Measurements from ENCODE around the gene CDKN1C. TPM values are rescaled to one million over a fixed set of nuclear protein-coding genes. Genes with fewer than 3 reads are reported as not detected.

Gene CDKN1C
- polyA plus RNA-seq, 3 donors: 79.2 to 119 (median 110) TPM

DNA sequence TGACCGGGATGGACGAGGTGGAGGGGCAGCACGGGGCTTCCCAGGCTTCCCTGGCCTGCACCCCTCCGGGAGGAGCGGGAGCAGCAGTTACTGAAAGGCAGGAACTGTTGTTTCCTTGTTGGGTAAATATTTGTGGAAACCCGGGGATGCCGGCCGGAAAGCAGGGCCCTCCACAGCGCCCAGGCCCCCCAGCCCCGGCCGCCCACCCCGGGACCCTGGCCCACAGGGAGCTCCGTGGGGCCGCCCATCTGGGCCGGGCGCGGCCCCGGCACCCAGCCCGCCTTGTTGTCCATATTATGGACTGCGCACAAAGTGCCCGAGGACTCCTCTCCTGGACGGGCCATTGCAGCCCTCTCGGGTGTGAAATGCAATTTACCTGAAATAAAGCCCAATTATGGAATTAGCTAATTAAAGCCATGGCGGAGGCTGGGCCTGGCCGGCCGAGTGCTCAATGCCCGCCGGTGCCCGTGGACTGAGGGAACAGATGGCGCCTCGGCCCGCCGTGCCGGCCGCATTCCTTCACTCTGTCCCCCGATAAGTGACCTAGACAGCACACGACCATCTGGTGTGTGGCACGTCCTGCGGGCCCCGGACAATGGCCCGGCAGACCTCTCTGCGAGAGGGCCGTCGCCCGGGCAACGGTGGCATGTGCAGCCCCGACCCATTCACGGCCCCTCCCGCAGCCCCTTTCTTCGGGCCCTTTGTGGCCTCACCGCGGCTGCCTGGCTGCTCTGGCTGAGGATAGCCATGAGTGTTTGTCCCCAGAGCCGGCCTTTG lies 35.4 kb downstream of the CDKN1C start:
- no peak for DNase-seq (ENCODE audit: low read depth in 3 of 3, low spot score in 2 of 3)

DNA sequence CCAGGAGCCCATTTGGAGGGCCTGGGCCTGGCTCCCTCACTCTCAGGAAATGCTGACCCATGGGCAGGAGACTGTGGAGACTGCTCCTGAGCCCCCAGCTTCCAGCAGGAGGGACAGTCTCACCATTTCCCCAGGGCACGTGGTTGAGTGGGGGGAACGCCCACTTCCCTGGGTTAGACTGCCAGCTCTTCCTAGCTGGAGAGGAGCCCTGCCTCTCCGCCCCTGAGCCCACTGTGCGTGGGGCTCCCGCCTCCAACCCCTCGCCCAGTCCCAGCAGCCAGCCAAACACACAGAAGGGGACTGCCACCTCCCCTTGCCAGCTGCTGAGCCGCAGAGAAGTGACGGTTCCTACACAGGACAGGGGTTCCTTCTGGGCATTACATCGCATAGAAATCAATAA lies 37.1 kb downstream of the CDKN1C start:
- DNase-seq (ENCODE audit: low read depth in 3 of 3, low spot score in 2 of 3): no peak

DNA sequence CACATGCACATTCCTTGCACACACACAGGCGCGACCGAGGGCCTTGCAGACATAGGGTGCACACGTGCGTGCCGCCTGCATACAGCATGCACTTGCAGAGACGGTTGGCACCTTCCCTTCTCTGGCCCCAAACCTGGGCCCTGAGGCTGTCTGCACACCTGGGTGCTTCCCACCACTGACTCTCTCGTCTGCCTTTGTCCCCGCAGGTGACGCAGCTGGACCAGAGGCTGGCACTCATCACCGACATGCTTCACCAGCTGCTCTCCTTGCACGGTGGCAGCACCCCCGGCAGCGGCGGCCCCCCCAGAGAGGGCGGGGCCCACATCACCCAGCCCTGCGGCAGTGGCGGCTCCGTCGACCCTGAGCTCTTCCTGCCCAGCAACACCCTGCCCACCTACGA lies 38.0 kb downstream of the CDKN1C start:
- DNase-seq (ENCODE audit: low read depth in 3 of 3, low spot score in 2 of 3): no peak

DNA sequence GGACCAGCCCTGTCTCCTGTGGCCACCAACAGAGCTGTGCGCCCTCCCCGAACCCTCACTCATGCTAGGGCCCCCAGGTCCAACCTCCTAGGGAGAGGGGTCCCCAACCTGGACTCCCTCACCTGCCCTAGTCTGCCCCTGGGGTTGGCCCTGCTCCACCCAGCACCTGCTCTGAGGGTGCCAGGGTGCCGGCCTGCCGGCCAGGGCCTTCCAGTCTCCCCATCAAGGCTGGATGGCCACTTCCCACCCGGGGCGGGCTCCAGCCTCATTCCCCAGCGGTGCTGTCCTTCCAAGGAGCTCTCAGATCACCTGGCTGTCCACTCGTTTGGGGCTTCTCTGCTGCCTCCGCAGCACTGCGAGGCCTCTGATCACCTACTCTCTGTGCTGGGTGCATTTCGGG lies 39.1 kb downstream of the CDKN1C start:
- DNase-seq (ENCODE audit: low read depth in 3 of 3, low spot score in 2 of 3): no peak

DNA sequence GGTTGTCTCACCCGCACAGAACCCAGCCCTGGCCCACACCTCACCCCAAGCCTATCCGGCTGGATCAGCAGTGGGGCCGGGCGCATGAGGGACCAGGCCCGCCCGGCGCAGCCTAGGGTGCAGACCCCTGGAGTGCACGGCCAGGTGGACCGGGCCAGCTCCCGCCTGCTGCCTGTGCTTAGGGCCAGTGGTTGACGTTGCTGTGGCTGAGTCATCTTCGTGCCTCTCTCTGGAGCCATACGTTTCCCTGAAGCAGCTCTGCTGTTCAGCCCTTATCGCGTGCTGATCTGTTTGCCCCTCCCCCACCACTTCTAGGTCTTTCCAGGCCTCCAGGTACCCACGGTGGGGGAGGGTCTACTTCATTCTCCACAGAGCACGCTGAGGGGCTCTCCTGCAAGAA lies 39.5 kb downstream of the CDKN1C start:
- DNase-seq (ENCODE audit: low read depth in 3 of 3, low spot score in 2 of 3): no peak

DNA sequence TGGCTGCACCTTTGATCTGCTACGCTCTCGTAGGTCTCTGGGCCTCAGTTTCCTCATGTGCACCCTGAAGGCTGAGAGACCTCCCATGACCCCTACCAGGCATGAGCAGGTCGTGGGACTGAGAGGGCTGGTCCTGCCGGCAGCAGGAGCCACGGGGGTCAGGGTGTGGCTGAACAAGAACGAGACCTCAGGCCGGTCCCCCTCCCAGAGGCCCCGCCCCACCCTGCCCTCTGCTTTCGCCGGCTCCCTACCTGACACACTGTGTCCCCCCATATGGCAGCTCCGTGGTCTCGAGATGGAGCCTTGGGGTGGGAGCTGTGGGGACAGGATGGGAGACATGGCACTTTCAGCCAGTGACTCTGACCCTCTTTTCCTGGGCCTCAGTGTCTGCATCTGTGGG lies 40.6 kb downstream of the CDKN1C start:
- DNase-seq (ENCODE audit: low read depth in 3 of 3, low spot score in 2 of 3): no peak

DNA sequence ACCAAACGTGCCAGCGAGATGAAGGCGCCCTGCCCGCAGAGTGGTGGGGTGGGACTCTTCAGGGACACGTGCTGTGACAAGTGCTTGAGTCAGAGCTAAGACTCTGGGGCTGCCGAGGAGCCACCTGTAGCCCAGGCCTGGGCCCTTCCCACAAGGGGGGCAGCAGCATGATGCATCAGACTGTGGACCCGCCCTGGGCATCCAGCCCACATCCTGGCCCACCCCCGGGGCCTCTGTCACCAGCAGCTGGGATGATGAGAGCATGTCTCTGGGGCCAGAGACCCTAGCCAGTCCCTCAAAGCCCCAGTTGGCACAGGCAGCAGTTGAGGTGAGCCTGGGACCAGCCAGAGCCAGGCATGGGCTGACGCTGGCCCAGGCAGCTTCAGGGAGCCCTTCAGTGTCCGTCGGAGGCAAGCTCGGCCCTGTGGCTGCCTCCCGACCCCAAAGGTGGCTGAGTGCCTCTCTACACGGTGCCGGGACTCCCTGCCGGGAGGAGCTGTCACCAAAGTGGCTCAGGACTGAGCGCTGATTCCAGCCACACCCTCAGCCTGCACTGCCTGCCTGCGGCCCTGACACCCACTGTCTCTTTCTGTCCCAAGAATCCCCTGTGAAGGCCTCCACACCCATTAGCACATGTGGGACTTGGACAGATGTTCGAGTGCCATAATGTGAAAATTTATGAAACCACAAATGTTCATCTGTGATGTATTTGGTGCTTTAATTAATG lies 41.3 kb downstream of the CDKN1C start:
- DNase-seq (ENCODE audit: low read depth in 3 of 3, low spot score in 2 of 3): no peak

DNA sequence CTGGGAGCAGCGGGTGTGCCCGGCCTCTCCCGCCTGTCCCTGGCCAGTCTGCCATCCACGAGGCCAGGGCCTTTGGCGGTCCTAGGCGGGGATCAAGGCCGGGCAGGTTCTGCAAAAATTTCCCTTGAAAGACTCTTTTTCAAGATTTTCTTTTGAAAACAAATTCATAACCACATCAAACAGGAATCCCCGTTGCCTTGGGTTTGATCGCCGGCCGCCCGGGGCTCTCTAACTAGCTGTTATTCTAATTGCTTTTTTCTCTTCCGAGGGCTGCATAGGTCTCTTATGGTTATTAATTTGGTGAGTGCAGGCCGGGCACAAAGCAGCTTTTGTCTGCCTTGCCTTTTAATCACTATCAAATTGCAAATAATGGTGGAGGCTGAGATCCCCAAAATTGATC lies 42.0 kb downstream of the CDKN1C start:
- no peak for DNase-seq (ENCODE audit: low read depth in 3 of 3, low spot score in 2 of 3)

DNA sequence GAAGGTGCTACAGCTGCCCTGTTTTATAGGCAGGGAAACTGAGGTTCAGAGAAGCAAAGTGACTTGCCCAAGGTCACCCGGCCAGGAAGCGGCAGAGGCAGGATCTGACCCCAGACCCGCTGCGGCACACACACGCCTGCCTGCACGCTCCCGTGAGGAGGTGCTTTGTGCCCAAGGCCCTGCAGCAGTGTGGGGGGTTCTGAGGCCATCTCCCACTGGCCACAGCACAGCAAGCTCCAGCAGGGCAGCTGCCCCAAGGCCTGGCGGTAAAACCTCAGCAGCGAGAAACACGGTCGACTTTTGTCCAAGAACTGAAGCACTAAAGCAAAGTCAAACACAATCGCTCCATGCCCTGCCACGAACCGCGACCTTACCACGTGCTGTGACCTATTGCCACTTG lies 42.7 kb downstream of the CDKN1C start:
- DNase-seq (ENCODE audit: low read depth in 3 of 3, low spot score in 2 of 3): no peak

DNA sequence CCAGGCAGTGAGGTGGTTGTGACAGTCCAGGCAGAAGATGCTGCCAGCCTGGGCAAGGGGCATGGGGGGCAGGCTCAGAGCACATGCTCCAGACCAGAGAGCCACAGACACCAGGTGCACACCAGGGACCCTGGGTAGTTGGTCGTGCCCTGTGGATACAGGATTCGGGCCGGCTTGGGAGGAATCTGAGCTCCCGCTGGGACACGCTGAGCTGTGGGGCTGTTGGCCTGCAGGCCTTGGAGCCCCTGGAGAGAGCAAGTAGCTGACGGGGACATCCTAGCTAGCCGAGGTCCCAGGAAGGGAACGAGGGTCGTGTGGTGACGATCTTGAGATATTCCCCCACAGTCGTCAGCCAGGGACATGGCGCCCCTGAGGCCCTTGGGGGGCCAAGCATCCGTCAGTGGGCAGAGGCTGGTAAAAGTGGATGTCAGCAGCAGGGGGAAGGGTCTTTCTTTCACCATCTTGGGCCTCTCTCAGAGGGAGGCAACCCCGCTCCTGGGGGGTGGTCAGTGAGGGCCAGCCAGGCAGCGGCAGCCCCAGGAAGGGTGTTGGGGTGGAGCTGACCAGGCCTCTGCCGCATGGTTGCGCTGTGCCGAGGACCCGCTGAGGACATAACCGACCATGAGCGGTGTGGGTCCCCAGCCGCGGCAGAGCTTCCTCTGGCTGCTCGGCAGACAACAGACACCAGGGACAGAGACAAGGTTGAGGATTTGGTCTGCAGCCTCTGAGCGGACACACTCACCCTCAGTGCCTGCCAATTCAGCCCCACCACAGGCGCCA lies 44.0 kb downstream of the CDKN1C start:
- DNase-seq (ENCODE audit: low read depth in 3 of 3, low spot score in 2 of 3): no peak

DNA sequence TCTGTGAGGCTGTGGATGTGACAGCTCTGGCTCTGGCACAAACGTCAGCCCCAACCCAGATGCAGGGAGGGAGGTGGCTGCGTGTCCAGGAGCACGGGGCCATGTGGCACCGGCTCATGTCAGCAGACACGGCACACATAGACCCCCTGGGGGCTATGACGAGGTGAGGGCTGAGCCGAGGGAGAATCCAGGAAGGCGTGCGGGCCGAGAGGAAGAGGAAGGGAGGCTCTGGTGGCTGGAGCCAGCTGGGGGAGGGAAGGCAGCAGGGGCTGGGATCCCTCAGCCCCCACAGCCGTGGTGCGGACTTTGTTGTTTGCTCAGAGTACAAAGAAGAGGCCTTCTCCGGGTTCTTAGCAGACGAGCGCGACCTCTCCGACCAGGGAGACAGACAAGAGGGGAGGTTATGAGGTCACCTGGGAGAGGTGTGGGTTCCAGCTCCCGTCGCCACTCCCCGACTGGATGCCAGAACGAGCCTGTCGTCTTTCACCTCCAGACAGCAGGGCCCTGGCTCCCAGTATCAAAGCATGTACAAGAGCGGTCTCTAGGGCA lies 46.1 kb downstream of the CDKN1C start:
- no peak for DNase-seq (ENCODE audit: low read depth in 3 of 3, low spot score in 2 of 3)

DNA sequence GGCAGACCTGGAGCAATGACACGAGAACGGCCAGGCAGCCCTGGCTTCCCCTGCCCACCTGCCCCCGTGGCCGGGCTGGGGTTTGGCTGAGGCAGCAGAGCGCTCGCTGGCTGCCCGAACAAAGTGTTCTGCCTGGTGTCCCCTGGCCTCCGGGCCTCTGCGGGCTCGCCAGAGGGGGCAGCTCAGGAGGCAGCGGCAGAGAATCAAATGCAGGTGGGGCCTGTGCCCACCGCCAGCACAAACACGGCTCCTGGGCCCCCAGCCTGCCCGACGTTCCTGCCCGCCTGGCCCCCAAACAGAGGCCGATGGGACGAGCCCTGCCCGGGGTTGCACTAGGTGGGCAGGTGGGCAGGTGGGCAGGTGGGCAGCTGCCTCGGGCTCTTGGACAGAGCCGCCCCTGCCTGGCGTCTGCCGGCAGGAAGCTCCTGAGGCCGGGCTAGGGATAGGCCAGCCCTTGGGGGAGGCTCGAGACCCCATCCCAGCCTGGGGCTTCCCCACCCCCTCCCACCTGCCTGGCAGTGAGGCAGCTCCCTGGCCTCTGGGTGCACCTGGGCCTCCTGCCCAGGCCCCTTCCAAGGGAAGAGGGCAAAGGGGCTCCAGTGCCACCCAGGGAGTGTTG lies 46.8 kb downstream of the CDKN1C start:
- DNase-seq (ENCODE audit: low read depth in 3 of 3, low spot score in 2 of 3): no peak

DNA sequence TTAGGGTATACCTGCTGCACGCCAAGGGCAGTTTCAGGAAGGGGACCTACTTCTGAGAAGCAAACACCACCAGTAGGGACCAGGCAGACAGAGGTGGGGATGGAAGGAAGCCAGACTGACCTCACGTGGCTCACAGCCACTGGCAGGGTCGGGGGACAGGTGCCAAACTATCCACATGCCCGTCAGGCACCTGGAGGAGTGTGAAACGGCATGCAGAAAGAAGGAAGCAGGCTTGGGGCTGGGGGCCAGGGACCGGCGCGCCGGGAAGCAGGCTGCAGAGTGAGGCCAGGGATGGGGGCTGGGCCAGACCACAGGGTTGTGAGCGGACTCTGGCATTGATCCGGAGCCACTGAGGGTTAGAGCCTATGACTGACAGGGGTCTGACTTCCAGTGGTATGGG lies 47.5 kb downstream of the CDKN1C start:
- DNase-seq (ENCODE audit: low read depth in 3 of 3, low spot score in 2 of 3): no peak

DNA sequence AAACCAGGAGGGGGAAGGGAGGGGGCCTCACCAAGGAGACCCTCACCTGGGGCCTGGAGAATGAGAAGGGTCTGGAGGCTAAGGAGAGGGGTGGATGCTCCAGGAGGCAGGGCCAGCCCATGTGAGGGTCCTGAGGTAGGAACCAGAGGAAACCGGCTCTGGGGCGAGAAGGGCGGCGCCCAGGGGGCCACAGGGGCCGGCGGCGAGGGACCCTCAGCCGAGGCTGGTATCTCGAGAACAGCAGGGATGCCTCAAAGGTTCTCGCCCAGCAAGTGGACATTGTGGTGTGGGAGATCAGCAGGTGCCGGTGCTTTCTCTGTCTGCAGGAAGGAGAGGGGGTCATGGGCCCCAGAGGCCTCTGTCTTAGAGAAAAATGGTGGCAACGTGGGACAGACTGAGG lies 47.9 kb downstream of the CDKN1C start:
- no peak for DNase-seq (ENCODE audit: low read depth in 3 of 3, low spot score in 2 of 3)

DNA sequence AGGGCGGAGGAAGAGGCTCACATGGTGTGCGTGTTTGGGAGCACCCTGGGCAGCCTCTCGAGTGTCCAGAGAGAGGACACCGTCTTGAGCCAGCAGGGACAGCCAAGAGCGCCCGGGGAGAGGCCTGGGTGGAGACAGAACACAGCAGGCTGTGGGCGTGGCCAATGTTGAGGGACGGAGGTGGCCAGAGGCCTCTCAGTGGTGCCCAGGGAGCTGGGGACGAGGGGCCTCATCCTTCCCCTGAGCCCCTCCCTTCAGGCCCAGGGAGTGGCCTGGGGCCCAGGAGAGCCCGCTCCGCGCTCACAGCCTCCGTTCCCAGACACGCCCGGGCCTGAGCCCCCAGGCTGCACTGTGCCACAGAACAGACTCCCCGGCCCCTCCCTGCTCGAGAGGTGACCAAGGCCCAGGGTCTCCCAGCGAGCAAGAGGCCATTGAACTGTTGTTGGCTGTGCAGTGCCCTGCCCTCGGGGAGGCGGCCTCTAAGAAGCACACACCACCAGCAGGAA lies 48.4 kb downstream of the CDKN1C start:
- peak in 2 of 3 donors; percentile 54 to 76 for DNase-seq (ENCODE audit: low read depth in 3 of 3, low spot score in 2 of 3)

DNA sequence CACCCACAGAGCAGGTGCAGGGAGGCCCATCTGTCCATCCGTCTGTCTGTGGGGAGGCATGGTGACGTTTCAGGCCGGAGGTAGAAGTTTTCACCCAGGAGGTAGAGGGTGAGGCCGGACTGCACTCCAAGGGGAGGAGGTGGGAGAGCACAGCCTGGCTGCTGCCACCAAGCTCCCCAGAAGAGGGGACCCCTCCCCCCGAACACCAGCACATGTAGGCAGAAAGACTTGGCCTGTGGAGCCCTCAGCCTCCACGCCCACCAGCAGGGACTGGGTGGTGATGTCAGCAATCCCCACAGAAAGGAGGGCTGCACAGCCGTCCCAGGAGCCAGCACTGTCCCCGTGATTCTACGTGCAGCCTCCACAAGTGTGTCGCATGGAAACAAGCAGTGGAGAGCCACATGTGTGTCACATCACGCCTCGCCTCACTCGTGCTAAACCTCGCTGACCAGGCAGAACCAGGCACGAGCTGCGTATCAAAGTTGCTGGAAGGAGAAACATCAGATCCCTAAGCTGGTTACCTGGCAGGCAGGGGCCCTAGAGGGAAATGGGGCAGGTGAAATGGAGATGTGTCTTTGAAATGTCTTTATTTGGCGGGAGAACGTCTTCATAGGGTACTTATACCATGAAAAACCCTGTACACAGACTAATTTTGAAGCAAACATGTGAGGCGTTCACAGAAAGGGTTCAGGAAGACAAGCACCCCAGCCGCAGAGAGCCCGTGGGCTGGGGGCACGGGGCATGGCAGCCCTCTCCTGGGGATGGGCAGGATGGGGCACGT lies 49.1 kb downstream of the CDKN1C start:
- DNase-seq (ENCODE audit: low read depth in 3 of 3, low spot score in 2 of 3): no peak

DNA sequence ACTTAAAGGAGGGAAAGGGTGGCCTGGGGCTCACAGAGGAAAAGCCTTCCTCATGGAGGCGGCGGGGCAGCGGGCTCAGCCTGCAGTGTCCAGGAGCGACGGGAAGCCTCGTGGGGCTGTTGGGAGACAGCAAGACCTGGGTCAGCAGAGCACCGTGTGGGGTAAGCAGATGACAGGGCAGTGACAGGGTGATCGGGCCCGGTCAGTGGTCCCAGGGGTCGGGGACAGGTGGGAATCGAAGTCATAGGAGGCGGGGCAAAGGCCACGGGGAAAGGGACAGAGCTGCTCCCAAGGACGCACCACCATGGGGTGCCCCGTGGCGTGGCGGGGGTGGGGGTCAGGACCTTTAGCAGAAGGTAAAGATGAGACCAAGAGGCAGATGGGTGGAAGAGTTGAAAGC lies 49.8 kb downstream of the CDKN1C start:
- no peak for DNase-seq (ENCODE audit: low read depth in 3 of 3, low spot score in 2 of 3)

DNA sequence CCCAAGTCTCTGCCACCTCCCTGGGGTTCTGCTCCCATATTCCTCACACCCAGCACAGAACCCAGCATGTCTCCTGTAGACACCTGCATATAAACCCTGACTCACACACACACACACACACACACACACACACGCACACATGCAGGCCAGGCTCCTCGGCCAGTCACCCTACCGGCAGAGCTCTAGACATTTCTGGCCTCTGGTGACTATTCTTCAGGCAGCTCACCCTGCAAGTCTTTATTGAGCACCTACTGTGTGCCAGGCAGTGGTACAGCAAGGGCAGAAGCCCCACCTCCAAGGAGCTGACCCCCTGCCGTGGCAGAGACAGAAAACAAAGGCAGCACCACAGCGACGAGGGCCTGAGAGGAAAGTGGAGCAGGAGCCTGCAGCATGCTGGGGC lies 50.3 kb downstream of the CDKN1C start:
- no peak for DNase-seq (ENCODE audit: low read depth in 3 of 3, low spot score in 2 of 3)

DNA sequence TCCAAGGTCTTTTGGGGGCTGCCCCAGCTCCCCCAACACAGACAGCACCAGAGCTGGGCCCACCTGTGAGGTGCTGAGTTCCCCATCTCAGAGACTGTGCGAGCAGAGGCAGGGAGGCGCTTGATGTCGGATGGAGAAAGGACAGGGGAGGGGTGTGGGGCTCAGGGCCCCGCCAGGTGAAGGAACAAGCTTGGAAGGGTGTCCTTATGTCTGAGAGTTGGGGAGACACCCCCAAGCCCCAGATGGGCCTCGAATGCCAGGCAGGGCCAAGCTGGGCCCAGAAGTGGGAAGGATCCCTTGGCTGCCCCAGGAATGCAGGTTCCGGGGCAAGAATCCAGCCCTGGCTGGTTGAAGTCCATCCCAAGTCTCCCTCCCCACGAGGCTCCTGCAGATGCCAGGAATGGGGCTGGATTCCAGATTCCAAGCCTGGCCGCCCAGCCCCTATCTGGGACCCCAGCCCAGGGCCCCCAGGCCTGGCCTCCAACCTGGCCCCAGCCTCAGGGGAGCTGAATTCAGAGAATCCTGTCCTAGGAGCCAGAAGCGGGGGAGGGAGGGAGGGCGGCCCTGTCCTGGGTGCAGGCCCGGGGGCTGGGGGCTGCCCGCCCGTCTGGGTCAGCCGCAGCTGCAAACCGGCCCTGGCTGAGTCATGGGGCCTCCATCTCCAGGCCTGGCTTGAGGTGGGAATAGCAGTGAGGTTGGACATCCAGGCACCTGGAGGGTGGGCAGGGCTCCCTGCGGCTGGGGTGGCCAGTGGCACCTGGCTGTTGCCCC lies 50.9 kb downstream of the CDKN1C start:
- DNase-seq (ENCODE audit: low read depth in 3 of 3, low spot score in 2 of 3): no peak

All from right renal cortex interstitium (tissue), 3 donors.